ENCODE results near the gene HIBADH. TPM values are rescaled to one million over a fixed set of nuclear protein-coding genes. Genes with fewer than 3 reads are reported as not detected.

Gene HIBADH
- total and polyA plus RNA-seq, 2 of the 4 experiments (the other 2 are of a cell fraction) = 36.6 to 52.5 TPM

GRCh38 chr7:27709137-27710075, 46.7 kb upstream of the HIBADH start:
- WGBS, 2 experiments (ENCODE audit: extremely low coverage in 2 of 2, insufficient read length in 1 of 2) = 50% methylated on average over 2 of the region's 2 CpGs; no CpG with 5 or more reads in 1 of the 2 experiments
- Histone ChIP-seq H4K91ac (ENCODE audit: insufficient read depth, low read depth, low read length) (no peak overlapping the region), H3K9me1 (ENCODE audit: insufficient read depth, low read length) (no peaks in the 10 kb centered on the region), H3K9ac (ENCODE audit: low read depth, low read length) (no peak overlapping the region), H2BK20ac (ENCODE audit: low read depth, low read length) (no peak overlapping the region), H2AK5ac (ENCODE audit: low read depth, low read length) (no peak overlapping the region), H4K5ac (ENCODE audit: low read depth, low read length) (no peak overlapping the region), H4K20me1 (ENCODE audit: insufficient read depth, low read length) (no peaks in the 10 kb centered on the region), H3K4me1 (ENCODE audit: control insufficient read depth, insufficient read depth, low read length) (peaks cover 3% of the 10 kb centered on the region; the same call in 1 of the 2 replicates), H3K14ac (replicated peaks; ENCODE audit: low read depth, low read length) (no peak overlapping the region), H3K79me1 (ENCODE audit: low read depth in 1 of 2, low read length in 2 of 2) (no peaks in the 10 kb centered on the region), H2AK9ac (replicated peaks; ENCODE audit: low read depth, low read length, poor library complexity) (no peak overlapping the region), H2BK120ac (ENCODE audit: low read depth, low read length) (no peak overlapping the region), H3K23ac (ENCODE audit: low read depth, low read length) (no peak overlapping the region), H3K36me3 (ENCODE audit: control insufficient read depth, insufficient read depth, low read length) (no peaks in the 10 kb centered on the region), H2BK5ac (ENCODE audit: low read depth, low read length, poor library complexity, severe bottlenecking) (no peak overlapping the region), H3K18ac (ENCODE audit: low read depth, low read length) (no peak overlapping the region), H3K9me3 (ENCODE audit: control insufficient read depth, insufficient read depth, low read length) (peaks cover 2% of the 10 kb centered on the region; the same call in 1 of the 2 replicates), H4K8ac (ENCODE audit: low read depth in 2 of 2, low read length in 2 of 2) (no peak overlapping the region), H3K4me3 (ENCODE audit: insufficient read depth, low read depth, low read length) (no peak overlapping the region), H2AFZ (replicated peaks; ENCODE audit: low read length, poor library complexity) (no peak overlapping the region), H3K4ac (ENCODE audit: low read depth, low read length) (no peak overlapping the region), H3K27ac (ENCODE audit: insufficient read depth, low read length) (no peak overlapping the region), H3K56ac (ENCODE audit: extremely low read depth, insufficient read depth, low read length) (no peak overlapping the region), H3K27me3 (ENCODE audit: control insufficient read depth, insufficient read depth, low read length) (no peaks in the 10 kb centered on the region), H3K4me2 (ENCODE audit: low read depth, low read length) (peak overlapping the region; percentile 8; the same call in 1 of the 2 replicates), H2BK15ac (ENCODE audit: low read depth, low read length) (no peak overlapping the region)
- dilution Hi-C loops (cut with HindIII; ENCODE audit: low sequenced_read_pairs, unreplicated experiment) (no loop called here), intact Hi-C loops (cut with micrococcal nuclease) (no loop called here), in situ Hi-C loops (cut with MboI; ENCODE audit: low sequenced_read_pairs) (no loop called here)
- TF ChIP-seq FOS (IDR thresholded peaks at IDR 0.05; ENCODE audit: low read depth, low read length) = peak; percentile 53
- TF ChIP-seq POLR2A (IDR thresholded peaks at IDR 0.05; ENCODE audit: low read depth, low read length) = no peak
- TF ChIP-seq CEBPB (IDR thresholded peaks at IDR 0.05; ENCODE audit: low read depth, low read length) = peak; percentile 64
- CTCF ChIA-PET = no interaction called here
- peak; percentile 85 for DNase-seq
- no TSS peak for BruUV-seq (replicated peaks)
- POLR2A ChIA-PET (ENCODE audit: unreplicated experiment) = no interaction called here
- ATAC-seq (ENCODE audit: low read depth) = peak; percentile 82

Data from IMR-90 (cell line).